GM18511 (cell line): ENCODE measurements around the gene HDAC4.

Experiments
- ATAC-seq: cut with Tn5 transposase; IDR thresholded peaks from one replicate; pipeline ENCODE4 v1.9.1; 2021; ENCODE audit warnings: mild to moderate bottlenecking, moderate library complexity; ENCODE audit not compliant: unreplicated experiment

HDAC4 gene

DNA sequence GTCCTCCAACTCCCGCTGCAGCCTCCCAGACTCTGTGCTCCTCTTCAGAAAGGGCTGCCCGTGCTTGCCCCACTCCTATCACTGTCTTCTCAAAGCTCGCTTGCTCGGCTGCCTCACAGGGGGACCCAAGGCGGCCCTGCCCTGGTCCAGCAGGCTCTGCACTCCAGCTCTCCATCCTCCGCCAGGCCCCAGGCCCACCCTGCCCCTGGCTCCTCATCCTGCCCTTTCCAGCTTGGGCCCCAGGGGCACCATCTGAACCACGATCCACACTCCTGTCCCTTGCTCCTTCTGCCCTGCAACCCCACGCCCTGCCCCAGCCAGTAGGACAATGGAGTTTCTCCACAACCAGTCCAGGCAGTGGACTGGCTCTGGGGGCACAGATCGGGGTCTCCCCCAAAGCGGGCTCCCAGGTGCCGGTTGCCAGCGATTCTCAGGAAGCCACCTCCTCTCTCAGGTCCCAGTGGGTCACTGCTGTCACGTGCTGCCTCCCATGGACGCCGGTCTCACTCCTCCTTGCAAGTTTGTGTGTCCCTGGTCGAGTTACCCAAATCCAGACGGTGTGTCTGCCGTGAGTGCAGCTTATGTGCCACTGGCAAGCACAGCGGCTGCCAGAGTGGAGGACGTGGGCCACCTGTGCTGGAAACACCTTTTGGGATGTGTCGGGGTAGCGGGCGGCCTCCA is 238.5 kb downstream of the HDAC4 start:
- ATAC-seq, result no peak

DNA sequence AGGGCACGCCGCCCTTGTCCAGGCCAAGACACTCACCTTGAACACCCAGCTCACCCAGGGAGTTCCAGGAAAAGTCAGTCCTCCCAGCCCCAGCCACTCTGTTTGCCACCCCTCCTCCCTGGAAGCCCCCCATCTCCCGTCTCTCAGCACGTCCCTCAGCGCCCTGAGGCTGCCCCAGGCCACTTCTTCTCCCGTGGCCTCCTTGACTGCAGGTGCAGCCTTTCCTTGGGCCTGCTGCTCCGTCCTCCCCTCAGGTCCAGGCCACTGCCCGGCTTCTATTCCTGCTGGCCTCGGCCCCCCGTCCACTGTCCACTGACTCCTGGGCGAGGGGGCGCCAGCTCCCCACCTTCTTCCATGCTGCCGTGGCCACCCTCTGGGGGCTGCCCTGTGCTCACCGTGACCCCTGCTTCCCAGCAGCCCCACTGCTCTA is 239.1 kb downstream of the HDAC4 start:
- ATAC-seq, result no peak

DNA sequence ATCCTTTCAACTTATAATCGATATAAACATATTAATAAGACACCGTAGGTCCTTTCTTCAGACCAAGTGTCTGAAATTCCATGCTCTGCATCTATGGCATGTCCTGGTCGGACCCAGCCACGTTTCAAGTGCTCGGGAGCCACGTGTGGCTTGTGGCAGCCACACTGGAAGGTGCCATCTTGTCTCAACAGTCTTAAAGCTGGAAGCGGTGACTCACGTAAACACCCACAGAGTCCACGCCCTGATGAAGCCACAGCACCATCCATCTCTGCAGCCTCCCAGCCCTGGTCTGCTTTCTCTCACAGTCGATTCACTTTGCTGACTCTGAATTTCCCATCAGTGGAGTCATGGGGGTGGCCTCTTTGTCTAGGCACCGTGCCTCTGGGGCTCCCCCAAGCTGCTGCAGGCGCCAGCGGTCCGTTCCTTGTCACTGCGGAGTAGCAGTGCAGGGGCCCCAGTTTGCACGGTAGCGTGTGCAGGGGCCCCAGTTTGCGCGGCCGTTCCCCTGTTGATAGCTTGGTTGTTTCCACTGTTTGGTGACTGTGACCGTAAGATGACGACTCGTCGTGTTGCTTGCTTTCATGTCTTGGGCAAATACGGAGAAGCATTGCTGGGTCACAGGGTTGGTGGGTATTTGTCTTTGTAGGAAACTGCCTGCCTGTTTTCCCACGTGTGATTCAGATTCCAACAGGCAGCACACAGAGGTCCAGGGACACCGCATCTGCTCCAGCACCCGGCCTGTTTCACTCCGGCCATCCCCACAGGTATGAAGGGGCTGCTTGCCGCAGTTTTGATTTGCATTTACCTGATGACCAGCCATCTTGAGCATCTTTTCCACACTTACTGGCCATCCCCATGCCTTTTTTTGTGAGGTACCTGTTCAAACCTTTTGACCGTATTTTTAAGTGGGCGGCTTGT is 240.3 kb downstream of the HDAC4 start:
- ATAC-seq, result no peak

DNA sequence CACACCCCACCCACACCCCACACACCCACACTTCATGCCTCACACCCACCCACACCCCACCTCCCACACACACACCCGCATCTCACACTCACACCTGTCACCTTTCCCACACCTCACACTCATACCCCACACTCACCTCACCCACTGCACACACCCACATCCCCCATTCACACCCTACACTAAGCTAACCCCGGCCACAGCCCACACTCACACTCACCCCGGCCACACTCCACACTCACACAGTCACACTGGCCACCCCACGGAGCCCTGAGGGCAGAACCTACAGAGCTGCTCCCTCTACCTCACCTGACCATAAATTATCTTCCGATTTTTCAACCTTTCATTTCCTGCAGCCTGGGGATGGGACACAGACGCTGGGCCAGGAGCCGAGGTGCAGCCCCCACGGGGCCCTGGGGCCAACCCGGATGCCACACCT is 241.3 kb downstream of the HDAC4 start:
- no peak for ATAC-seq

DNA sequence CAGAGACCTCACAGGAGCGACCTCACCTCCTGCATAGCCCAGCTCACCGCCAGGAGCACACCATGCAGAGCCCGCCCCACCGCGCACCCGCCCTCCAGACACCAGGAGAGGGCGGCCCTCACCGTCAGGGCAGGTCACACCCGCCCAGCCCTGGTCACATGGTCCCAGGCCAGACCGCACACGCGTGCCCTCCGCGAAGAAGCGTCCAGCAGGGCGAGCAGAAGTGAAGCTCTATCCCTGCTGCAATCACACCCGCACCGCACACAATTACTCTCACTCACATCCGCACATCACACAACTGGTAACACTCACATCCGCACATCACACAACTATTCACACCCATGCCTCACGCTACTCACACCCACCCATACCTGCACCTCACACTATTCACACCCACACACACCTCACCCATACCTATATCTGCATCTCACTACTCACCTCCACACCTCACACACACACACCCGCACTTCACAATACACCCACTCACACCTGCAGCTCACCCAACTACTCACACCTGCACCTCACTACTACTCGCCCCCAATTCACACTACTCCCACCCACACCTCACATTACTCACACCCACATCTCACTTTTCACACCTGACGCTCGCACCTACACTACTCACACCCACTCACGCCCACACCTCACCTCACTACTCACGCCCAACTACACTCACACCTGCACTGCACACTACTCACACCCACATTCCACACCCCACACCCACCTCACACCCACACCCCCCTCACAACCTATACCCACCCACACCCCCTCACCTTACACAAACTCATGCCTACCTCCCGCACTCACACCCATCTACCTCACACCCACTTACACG is 242.0 kb downstream of the HDAC4 start:
- no peak for ATAC-seq

DNA sequence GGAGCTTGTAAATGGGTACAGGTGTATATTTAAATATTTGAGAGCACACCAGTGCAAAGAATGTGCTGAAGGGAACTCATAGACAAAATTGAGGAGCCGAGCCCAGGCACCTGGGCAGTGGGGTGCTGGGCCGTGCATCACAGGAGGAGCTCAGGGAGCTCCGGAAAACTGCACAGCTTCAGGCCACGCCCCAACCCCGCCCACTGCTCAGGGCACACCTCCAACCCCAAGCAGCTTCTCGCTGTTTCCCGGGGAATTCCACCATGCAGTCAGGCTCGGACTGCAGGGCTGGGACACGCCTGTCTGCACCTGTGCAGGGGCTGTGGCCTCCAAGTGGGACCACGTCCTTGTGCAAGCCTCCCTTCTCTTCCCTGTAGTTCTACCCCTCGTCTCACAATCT is 243.0 kb downstream of the HDAC4 start:
- ATAC-seq, result no peak

DNA sequence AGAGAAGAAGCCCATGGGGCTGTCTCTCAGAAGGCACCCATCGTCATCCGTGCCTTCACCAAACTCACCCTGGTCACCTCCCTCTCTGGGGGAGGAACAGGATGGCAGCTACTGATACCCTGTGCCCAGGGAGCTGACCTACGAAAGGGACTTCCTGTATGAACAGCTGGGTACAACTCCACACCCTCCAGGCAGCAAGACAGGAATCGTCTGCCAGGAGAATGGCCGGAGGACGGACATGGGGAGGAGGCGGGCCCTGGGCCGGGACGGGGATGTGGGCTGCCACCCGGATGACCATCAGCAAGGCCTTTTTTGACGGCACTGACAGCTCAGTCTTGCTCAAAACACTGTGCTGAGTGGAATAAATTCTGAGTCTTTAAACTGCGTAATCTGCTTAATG is 243.6 kb downstream of the HDAC4 start:
- ATAC-seq, result no peak

DNA sequence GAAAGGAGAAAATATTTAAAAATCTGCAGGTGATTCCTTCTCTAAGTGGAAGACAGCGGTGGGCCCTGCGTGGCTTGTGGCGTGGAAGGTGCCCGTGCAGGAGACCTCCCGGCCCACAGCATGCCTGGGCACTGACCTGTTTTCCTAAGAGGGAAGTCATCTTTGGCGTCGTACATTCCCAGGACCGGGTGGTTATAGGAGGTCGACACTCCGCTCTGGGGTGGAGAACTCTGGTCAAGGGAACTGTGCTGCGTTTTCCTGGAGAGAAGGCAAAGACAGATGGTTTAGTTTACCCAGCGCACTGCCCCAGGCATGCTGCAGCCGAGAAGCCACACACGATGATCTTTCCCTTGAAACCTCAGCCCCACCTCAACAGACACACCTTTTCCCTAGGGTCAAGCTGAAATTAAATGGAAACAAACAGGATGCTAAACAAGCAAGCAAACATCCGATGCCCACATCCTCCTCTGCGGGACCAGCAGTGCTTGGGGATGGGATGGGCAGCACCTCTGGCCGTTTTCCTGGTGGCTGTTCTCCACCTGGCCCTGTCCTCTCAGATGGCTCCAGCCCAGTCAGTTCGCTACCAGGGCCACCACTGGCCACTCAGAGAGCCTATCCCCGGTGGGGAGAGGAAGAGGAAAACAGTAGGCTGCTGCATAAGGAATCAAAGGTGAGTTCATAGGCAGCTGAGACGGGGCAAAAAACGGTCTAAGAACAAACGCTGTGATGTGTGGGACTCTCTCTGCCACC is 244.1 kb downstream of the HDAC4 start:
- ATAC-seq, result no peak

DNA sequence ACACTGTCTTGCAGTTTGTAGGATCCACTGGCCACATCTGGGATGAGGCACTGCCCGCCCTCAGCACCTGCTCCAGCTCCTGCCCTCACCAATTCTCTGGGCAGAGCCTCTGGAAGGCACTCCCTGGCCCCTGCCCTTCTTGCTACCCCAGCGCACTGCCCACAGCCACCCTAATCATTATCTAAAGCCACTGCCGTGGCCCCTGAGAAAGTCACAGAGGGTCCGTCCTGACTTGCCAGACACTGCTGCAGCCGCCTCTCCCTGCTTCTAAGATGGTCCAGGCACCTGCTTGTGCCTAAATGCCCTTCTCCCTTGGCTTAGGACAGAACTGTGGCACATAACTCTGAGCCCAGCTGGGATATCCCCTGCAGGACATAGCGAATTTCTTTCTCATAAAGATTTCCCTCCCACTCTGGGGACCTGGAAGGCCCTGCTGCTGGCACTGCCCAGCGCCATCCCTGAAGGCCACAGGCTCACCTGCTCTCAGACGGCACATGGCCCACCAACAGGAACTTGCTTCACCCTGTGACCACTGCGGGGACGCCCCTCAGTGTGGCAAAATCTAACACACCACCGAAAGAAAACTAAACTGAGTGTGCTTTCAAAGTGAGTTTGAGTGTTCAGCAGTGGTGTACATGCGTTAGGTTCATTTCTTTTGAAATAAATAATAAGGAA is 244.9 kb downstream of the HDAC4 start:
- ATAC-seq, result no peak

DNA sequence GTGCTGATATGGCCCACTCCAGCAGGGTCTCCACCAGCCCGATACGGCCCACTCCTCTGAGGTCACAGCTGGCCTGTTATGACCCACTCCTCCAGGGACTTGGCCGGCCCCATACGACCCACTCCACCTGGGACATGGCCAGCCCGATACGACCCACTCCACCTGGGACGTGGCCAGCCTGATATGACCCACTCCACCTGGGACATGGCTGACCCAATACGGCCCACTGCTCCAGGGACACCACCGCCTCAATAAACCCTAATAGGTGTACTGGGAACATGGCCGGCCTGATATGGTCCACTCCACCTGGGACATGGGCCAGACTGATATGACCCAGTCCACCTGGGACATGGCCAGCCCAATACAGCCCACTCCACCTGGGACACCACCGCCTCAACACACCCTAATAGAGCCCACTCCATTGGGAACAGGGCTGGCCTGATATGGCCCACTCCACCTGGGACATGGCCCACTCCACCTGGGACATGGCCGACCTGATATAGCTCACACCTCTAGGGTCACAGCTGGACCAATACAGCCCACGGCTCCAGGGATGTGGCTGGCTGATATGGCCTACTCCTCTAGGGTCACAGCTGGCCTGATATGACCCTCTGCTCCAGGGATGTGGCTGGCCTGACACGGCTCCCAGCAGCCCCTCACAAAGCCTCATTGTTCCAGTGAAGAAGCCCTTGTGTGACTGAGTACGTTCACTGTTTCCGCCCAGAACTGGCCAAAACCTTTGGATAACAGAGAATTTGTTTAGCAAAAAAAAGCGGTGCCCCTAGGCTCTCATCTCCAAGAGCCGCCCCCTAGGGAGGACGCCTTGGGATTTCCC is 245.6 kb downstream of the HDAC4 start:
- ATAC-seq, result no peak

DNA sequence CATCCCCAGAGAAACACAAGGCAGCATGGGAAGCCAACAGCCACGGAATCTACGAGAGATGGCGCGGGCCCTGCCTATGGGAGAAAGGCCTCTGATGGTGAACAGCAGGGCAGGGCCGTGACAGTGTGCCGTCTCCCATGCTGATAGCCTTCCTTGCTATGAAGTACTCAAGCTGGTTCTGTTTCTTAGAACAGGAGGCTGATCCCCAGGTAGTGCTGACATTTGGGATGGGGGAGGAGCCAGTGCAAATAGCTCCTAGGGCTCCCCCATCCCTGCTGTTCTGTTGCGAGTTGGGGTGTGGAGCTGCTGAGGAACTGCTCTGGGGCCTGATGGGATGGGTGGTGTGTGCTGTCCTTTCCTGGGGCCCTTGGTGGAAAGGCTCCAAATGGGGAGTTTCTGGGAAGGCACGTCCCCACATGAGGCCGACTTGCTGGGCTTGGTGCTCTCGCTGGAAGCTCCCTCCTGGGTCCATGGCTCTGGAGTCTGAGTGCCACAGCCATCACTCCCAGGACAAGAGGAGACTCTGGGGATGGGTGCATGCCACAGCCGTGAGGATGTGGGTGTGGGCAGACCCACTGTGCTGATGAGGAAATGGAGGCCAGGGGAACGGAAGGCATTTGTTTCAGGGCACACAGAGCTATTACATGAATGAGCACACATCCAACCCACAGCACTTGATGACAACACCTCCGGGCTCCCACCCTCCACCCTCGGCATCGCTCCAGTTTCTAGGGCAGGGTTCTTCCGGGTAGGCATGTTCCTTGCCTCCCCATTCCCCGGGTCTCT is 246.8 kb downstream of the HDAC4 start:
- no peak for ATAC-seq

DNA sequence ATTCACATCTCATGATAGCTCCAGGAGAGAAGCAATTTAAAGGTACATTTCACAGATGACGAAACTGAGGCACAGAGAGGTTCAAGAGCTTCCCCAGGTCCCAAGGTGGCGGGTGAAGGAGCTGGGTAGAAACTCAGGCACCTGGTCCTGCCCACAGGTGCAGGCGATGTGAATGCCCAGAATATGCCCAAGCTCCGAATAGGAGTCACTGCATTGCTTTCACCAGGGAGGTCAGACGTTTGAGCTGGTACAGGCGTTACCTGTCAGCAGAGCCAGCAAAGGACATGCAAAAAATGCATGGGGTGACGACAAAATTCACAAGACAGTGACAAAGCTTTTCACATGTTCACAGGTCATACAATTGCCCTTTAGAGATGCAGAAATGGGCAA is 247.9 kb downstream of the HDAC4 start:
- no peak for ATAC-seq

DNA sequence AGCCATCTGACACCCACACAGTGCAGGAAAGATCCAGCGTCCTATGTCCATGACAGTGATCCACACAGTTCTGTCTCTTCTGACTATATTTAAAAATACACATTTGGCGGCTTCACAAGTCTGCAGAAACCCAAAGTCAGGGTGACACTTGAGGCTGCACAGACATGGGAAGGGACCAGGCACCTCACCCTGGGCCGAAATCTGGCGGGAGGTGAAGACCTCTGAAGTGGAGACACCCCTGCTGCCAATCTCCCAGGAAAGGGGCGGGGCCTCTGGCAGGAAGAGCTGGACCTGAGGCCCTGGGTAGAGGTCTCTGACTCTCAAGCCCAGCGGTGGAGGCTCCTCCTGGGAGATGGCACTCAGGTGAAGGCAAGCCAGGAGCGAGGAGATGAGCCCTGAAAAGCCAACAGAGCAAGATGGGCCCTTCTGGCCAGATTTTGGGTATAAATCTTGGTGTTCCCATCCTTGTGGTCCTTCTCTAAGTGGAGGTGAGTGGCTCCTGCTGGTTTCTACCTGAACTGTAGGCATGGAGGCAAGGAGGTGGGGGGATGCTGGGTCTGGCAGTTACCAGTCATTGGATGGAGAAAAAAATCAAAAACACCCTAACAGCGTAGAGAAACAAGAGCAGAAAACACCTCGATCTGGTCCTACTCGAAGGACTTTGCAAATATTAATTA is 248.4 kb downstream of the HDAC4 start:
- no peak for ATAC-seq

DNA sequence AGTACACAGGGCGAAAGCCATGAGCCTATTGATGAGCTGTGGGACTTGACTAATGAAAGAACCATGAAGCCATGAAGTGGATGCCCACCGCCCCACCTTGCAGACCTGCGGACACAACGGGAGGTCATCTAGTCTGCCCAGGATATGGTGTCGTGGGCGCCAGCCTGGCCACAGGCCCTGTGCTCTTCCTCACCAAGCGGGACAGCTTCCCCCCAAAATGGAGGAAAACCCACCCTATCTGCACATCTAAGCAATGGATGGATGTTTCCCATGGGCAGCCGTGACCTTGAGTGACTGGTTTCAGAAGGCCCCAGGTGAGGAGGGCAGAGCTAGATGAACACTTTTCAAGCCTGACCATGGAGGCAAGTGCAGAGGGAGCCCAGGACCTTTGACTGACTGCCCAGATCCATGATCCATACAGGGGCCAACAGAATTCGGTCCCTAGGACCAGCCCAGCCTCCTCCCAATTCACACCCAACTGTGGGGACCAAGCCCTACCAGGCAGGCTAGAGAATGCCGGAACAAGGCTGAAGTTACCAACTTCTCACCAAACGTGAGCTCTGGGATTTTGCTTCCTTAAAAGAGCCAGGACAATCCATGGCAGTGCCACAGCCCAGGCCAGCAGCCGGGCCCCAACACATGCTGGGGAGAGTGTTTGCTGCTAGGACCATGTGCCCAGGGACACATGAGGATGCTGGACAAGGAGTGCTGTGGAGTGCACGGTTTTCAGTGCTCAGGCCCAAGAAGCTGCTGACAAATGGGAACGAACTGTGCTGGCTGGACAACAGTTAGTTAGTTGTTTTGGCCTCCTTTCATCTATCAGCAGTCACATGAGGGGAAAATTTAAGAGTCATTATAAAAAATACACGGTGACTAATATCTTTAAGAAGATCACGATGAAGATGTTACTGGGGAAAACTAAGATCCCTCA is 249.4 kb downstream of the HDAC4 start:
- no peak for ATAC-seq

DNA sequence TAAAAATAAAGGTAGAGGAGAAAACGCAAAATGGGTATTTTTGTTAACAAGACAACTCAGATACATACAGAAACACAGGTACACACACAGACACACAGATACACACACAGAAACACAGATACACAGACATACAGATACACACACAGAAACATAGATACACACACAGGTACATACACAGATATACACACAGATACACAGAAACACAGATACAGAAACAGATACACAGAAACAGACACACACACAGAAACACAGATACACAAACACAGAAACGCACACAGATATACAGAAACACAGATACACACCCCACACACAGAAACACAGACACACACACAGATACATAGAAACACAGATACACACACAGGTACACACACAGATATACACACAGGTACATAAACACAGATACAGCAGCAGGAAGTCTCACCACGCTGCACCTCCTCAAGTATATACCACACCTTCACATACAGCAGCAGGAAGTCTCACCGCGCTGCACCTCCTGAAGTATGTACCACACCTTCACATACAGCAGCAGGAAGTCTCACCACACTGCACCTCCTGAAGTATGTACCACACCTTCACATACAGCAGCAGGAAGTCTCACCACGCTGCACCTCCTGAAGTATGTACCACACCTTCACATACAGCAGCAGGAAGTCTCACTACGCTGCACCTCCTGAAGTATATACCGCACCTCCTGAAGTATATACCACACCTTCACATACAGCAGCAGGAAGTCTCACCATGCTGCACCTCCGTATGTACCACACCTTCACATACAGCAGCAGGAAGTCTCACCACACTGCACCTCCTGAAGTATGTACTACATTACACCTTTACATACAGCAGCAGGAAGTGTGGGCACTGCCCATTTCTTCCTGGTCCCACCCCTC is 250.5 kb downstream of the HDAC4 start:
- ATAC-seq, result no peak

DNA sequence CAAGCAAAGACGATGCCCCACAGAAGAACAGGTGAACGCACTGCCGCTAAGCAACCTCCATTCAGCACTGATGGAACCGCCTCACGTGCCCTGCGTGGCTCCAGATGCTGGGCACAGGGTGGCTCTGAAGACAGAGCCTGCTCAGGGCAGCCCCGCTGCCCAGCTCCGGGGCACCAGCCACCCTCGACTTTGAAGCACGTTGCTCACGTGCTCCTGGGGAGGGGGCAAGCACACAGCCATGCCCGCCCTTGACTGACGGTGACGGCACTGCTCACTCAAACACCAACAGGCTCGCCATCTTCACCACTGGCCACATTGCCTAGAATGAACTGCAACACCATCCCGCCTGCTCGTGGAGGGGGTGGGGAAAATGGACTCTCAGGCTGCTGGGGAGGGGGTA is 251.3 kb downstream of the HDAC4 start:
- no peak for ATAC-seq
